H1 (cell line): ENCODE results near the gene PWP1. TPM values are rescaled to one million over a fixed set of nuclear protein-coding genes. Genes with fewer than 3 reads are reported as not detected.

Source experiments
- CTCF ChIA-PET: fragments of 300-600 bp; sonication (Branson Sonifier 250); formaldehyde crosslinking; loops from one replicate; lab custom pipeline; 2021; ENCODE audit not compliant: partially characterized antibody; lab: Charles Lee
- POLR2A ChIA-PET: fragments of 300-600 bp; sonication (Branson Sonifier 250); formaldehyde crosslinking; loops from one replicate; lab custom pipeline; 2021; ENCODE audit warnings: inconsistent platforms; ENCODE audit not compliant: partially characterized antibody; lab: Charles Lee
- DNase-seq, 2 experiments: peaks; one replicate each; pipeline versions ENCODE4 v3.0.0 to v3.0.0-alpha.2; 2010 to 2022; ENCODE audit warnings: low spot score in 2 of 2, low read depth in 1 of 2, mixed read lengths in 1 of 2
- FAIRE-seq: peaks from 2 replicates; lab custom pipeline; 2011; peaks lifted over from hg19 to GRCh38; lab: Jason Lieb, UNC
- H2AFZ ChIP-seq: 2 replicates; pipeline ENCODE4 v1.8.1; 2012; ENCODE audit warnings: low read length, inconsistent platforms
- H2AK5ac ChIP-seq: 2 replicates; pipeline ENCODE4 v1.6.1; 2013; ENCODE audit warnings: low read depth, low read length
- H2BK120ac ChIP-seq: replicated peaks from 2 replicates; pipeline ENCODE3; 2013; ENCODE audit warnings: low read depth, low read length, inconsistent platforms
- H2BK12ac ChIP-seq: 2 replicates; pipeline ENCODE4 v1.6.1; 2013; ENCODE audit warnings: low read depth, low read length
- H2BK15ac ChIP-seq: 2 replicates; pipeline ENCODE4 v1.6.1; 2013; ENCODE audit warnings: low read length
- H2BK20ac ChIP-seq: 2 replicates; pipeline ENCODE4 v1.6.1; 2013; ENCODE audit warnings: low read length
- H2BK5ac ChIP-seq: 2 replicates; pipeline ENCODE4 v1.6.1; 2013; ENCODE audit warnings: low read depth, low read length
- H3K14ac ChIP-seq: 2 replicates; pipeline ENCODE4 v1.6.1; 2013; ENCODE audit warnings: inconsistent platforms; ENCODE audit not compliant: insufficient read length
- H3K18ac ChIP-seq: 2 replicates; pipeline ENCODE4 v1.6.1; 2013; ENCODE audit warnings: low read length; ENCODE audit errors: extremely low read depth
- H3K23ac ChIP-seq: 2 replicates; pipeline ENCODE4 v1.6.1; 2013; ENCODE audit warnings: inconsistent platforms; ENCODE audit not compliant: insufficient read length
- H3K23me2 ChIP-seq: 2 replicates; pipeline ENCODE4 v1.6.1; 2013; ENCODE audit warnings: low read depth, low read length
- H3K27ac ChIP-seq: 2 replicates; pipeline ENCODE4 v1.6.1; 2011; ENCODE audit warnings: low read depth, low read length, inconsistent platforms
- H3K27me3 ChIP-seq, 4 experiments: replicated peaks in 1 of 4; 1 replicate in 1 of 4; 2 replicates in 3 of 4; pipeline versions ENCODE4 v1.6.1 to v1.8.1; 2011 to 2013; ENCODE audit warnings: low read length in 3 of 4, mild to moderate bottlenecking in 3 of 4, inconsistent platforms in 2 of 4, mixed read lengths in 2 of 4, moderate library complexity in 1 of 4; ENCODE audit not compliant: control insufficient read depth in 3 of 4, insufficient read depth in 3 of 4; ENCODE audit errors: extremely low read depth in 1 of 4
- H3K36me3 ChIP-seq, 4 experiments: 2 replicates each; pipeline versions ENCODE4 v1.6.1 to v1.8.1; 2011 to 2013; ENCODE audit warnings: mild to moderate bottlenecking in 4 of 4, low read length in 3 of 4, moderate library complexity in 2 of 4, control low read depth in 1 of 4, inconsistent platforms in 1 of 4; ENCODE audit not compliant: insufficient read depth in 4 of 4, control insufficient read depth in 2 of 4
- H3K4ac ChIP-seq: replicated peaks from 2 replicates; pipeline ENCODE3; 2013; ENCODE audit warnings: low read length, low read depth, mixed read lengths, inconsistent platforms; ENCODE audit not compliant: insufficient read length
- H3K4me1 ChIP-seq, 4 experiments: replicated peaks in 1 of 4; 1 replicate in 1 of 4; 2 replicates in 3 of 4; pipeline versions ENCODE4 v1.6.1 to v1.8.1; 2011 to 2013; ENCODE audit warnings: low read length in 3 of 4, inconsistent platforms in 2 of 4, mixed read lengths in 1 of 4; ENCODE audit not compliant: insufficient read depth in 4 of 4, control insufficient read depth in 3 of 4
- H3K4me2 ChIP-seq, 2 experiments: 2 replicates each; pipeline versions ENCODE4 v1.6.1 to v1.8.1; 2011 to 2013; ENCODE audit warnings: low read depth in 2 of 2, low read length in 2 of 2, control low read depth in 1 of 2, inconsistent platforms in 1 of 2, mild to moderate bottlenecking in 1 of 2; ENCODE audit not compliant: insufficient read depth in 1 of 2
- H3K4me3 ChIP-seq, 4 experiments: fragments of 200-600, 300-600 bp in 1 of 4; sonication (generic), shearing (Covaris generic), sonication (Bioruptor Twin) in 1 of 4; 2 replicates each; pipeline versions ENCODE4 v1.5.1 to v1.8.1; 2011 to 2016; ENCODE audit warnings: low read length in 4 of 4, low read depth in 3 of 4, control low read depth in 2 of 4, inconsistent platforms in 2 of 4, mild to moderate bottlenecking in 2 of 4, mixed read lengths in 1 of 4, moderate library complexity in 1 of 4; ENCODE audit not compliant: insufficient read depth in 2 of 4; ENCODE audit errors: extremely low read depth in 1 of 4
- H3K56ac ChIP-seq: replicated peaks from 2 replicates; pipeline ENCODE3; 2013; ENCODE audit warnings: low read depth, mild to moderate bottlenecking, mixed read lengths, low read length, inconsistent platforms; ENCODE audit not compliant: insufficient read length
- H3K79me1 ChIP-seq: 2 replicates; pipeline ENCODE4 v1.6.1; 2013; ENCODE audit warnings: low read depth, low read length, control low read depth
- H3K79me2 ChIP-seq, 2 experiments: 2 replicates each; pipeline versions ENCODE4 v1.6.1 to v1.8.1; 2012 to 2013; ENCODE audit warnings: low read length in 2 of 2, mild to moderate bottlenecking in 2 of 2, inconsistent platforms in 1 of 2; ENCODE audit not compliant: insufficient read depth in 2 of 2, control insufficient read depth in 1 of 2
- H3K9ac ChIP-seq, 4 experiments: replicated peaks in 1 of 4; 1 replicate in 1 of 4; 2 replicates in 3 of 4; pipeline versions ENCODE4 v1.6.1 to v1.8.1; 2011 to 2013; ENCODE audit warnings: low read depth in 3 of 4, low read length in 3 of 4, control low read depth in 2 of 4, mild to moderate bottlenecking in 2 of 4, moderate library complexity in 2 of 4, inconsistent platforms in 1 of 4; ENCODE audit errors: extremely low read depth in 1 of 4
- H3K9me3 ChIP-seq, 2 experiments: 2 replicates each; pipeline versions ENCODE4 v1.6.1 to v1.8.1; 2012 to 2013; ENCODE audit warnings: mild to moderate bottlenecking in 2 of 2, moderate library complexity in 2 of 2, control low read depth in 1 of 2, inconsistent platforms in 1 of 2, low read depth in 1 of 2, low read length in 1 of 2, mixed read lengths in 1 of 2; ENCODE audit not compliant: insufficient read depth in 2 of 2
- H4K20me1 ChIP-seq, 2 experiments: replicated peaks in 1 of 2; 2 replicates each; pipeline versions ENCODE3 to v1.8.1; 2011 to 2013; ENCODE audit warnings: inconsistent platforms in 2 of 2, low read length in 2 of 2, mild to moderate bottlenecking in 1 of 2; ENCODE audit not compliant: insufficient read depth in 2 of 2, control insufficient read depth in 1 of 2
- H4K5ac ChIP-seq: 2 replicates; pipeline ENCODE4 v1.6.1; 2013; ENCODE audit warnings: low read length, low read depth, mixed read lengths, inconsistent platforms; ENCODE audit not compliant: insufficient read length
- H4K8ac ChIP-seq: 2 replicates; pipeline ENCODE4 v1.8.0; 2013; ENCODE audit warnings: mild to moderate bottlenecking, moderate library complexity, low read length, inconsistent platforms; ENCODE audit not compliant: insufficient read depth; ENCODE audit errors: extremely low read depth
- H4K91ac ChIP-seq: replicated peaks from 2 replicates; pipeline ENCODE3; 2013; ENCODE audit warnings: low read length, mixed read lengths, inconsistent platforms; ENCODE audit not compliant: insufficient read length
- PHF8 ChIP-seq: fragments of 200-600 bp; sonication (generic); conservative IDR thresholded peaks from 2 replicates; pipeline ENCODE4 v1.7.1; 2012; ENCODE audit warnings: low read depth, mild to moderate bottlenecking, inconsistent platforms, low read length, moderate library complexity
- TAF7 ChIP-seq: optimal IDR thresholded peaks from 2 replicates; pipeline ENCODE3; 2011; ENCODE audit warnings: low read depth, mild to moderate bottlenecking, inconsistent platforms, low read length, moderate library complexity, borderline replicate concordance
- polyA plus RNA-seq, 7 experiments: library from polyadenylated mRNA; depleted of rRNA in 3 of 7; stranded (reverse) in 5 of 7; unstranded in 2 of 7; fragments of >200 nt in 5 of 7; fragments of 200-250 nt in 2 of 7; gene quantifications; 1 replicate in 5 of 7; 2 replicates in 1 of 7; 4 replicates in 1 of 7; pipeline versions ENCODE4 v1.2.1 to v1.2.3, GENCODE V29; 2011 to 2013; ENCODE audit warnings: missing spikeins in 2 of 7, mixed read lengths in 2 of 7
- total RNA-seq: library from RNA; stranded (reverse); fragmentation: NEBNext Ultra II Directional; extraction: Animal tissue kit (Norgen Biotek cat#: 25700); gene quantifications from 2 replicates; pipeline ENCODE4 v1.2.1, GENCODE V29; 2021

PWP1 gene
- total and polyA plus RNA-seq, 2 of the 8 experiments (the other 6 are each of a cell fraction or from before 2014, with no cell fraction given) = 57.8 to 78.5 TPM

- H3K23me2 ChIP-seq = no peaks in the 10 kb centered on the region
- no peaks in the 10 kb centered on the region for H3K79me2 ChIP-seq
- H3K27ac ChIP-seq = no peak overlapping the region
- DNase-seq (no peak), FAIRE-seq (no peak)
- no peak overlapping the region for H2AK5ac ChIP-seq
- no peak overlapping the region for H2BK20ac ChIP-seq
- H3K4ac ChIP-seq = no peak overlapping the region
- H4K5ac ChIP-seq = no peak overlapping the region
- H3K4me1 ChIP-seq = no peaks in the 10 kb centered on the region
- no peak overlapping the region for H3K23ac ChIP-seq
- H4K20me1 ChIP-seq = peaks cover 2% of the 10 kb centered on the region in 2 experiments
- H3K9ac ChIP-seq = no peak overlapping the region
- no peak overlapping the region for H3K18ac ChIP-seq
- H3K36me3 ChIP-seq = peaks cover 3 to 29% (median 19%) of the 10 kb centered on the region in 4 experiments; a peak in 7 of 8 replicates
- no peak overlapping the region for H3K4me2 ChIP-seq
- POLR2A ChIA-PET = no interaction called here
- H3K79me1 ChIP-seq = no peaks in the 10 kb centered on the region
- no peak overlapping the region for H4K91ac ChIP-seq
- no peaks in the 10 kb centered on the region for H3K9me3 ChIP-seq
- no peak overlapping the region for H2BK12ac ChIP-seq
- H3K27me3 ChIP-seq = no peaks in the 10 kb centered on the region
- H3K56ac ChIP-seq = no peak overlapping the region
- H3K4me3 ChIP-seq = no peak overlapping the region
- no peak overlapping the region for H2BK120ac ChIP-seq
- CTCF ChIA-PET = no interaction called here
- H2AFZ ChIP-seq = no peak overlapping the region
- H2BK5ac ChIP-seq = no peak overlapping the region
- H3K14ac ChIP-seq = no peak overlapping the region
- no peak overlapping the region for H2BK15ac ChIP-seq
- H4K8ac ChIP-seq = no peak overlapping the region
- TF ChIP-seq PHF8 = no peak
- no peak for TF ChIP-seq TAF7
Measured at GRCh38 chr12:107715780-107716179, 30.2 kb downstream of the PWP1 start.
